ENCODE measurements around the gene RPS2.

Gene RPS2

DNA sequence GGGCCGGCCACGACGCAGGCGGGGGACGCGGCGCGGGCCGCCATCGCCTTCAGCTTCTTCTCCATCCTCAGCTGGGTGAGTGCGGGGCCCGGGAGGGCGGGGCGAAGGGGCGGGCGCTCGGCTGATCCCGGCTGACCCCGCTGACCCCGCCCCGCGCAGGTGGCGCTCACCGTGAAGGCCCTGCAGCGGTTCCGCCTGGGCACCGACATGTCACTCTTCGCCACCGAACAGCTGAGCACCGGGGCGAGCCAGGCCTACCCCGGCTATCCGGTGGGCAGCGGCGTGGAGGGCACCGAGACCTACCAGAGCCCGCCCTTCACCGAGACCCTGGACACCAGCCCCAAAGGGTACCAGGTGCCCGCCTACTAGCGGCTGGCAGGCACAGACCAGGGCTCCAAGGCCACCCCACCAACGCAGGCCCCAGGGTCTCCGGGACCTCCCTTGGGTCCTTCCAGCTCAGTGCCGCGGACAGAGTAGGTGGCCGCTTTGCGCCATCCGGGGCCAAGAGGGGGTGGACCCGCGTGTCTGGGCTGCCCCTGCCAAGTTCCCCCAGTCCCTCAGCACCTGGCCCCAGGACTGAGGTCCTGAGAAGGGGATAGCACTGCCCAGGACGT is 28.2 kb upstream of the RPS2 start:
- ATAC-seq (replicated peaks; ENCODE audit: extremely low read depth, poor library complexity, severe bottlenecking) (no peak), DNase-seq (ENCODE audit: low spot score in 2 of 2) (no peak)
- H3K4me1 Mint-ChIP-seq: peaks cover 14% of the 10 kb centered on the region
- no peak overlapping the region for H3K27ac Mint-ChIP-seq (ENCODE audit: low read depth)
- H3K4me3 Mint-ChIP-seq: no peak overlapping the region
- H3K9me3 Mint-ChIP-seq: no peaks in the 10 kb centered on the region
- H3K36me3 Mint-ChIP-seq (ENCODE audit: insufficient read depth): peaks cover 10% of the 10 kb centered on the region
- peaks cover 14% of the 10 kb centered on the region for H3K27me3 Mint-ChIP-seq

DNA sequence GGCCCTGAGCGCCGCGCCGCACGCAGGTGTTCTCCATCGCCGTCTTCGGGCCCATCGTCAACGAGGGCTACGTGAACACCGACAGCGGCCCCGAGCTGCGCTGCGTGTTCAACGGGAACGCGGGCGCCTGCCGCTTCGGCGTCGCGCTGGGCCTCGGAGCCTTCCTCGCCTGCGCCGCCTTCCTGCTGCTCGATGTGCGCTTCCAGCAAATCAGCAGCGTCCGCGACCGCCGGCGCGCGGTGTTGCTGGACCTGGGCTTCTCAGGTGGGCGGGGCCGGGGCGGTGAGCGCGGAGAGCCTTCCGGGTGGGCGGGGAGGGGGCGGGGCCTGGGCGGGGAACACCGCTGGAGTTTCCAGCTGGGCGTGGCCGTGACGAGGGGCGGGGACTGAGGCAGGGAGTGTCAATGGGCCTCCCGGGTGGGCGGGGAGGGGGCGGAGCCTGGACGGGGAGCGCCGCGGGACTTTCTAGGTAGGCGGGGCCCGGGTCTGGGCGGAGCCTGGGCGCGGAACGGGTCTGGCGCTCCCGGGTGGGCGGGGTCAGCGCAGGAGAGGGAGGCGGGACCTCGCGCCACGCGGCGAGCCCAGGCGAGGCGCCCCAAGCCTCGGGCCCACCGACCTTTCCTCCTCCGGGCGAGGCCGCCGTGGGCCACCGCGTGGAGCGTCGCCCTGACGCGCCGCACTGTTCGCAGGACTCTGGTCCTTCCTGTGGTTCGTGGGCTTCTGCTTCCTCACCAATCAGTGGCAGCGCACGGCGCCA is 27.5 kb upstream of the RPS2 start:
- DNase-seq (ENCODE audit: low spot score in 2 of 2): peak; percentile 90 to 91
- H3K27ac Mint-ChIP-seq (ENCODE audit: low read depth): peak overlapping the region; percentile 73
- peak; percentile 63 for ATAC-seq (replicated peaks; ENCODE audit: extremely low read depth, poor library complexity, severe bottlenecking)
- peaks cover 12% of the 10 kb centered on the region for H3K36me3 Mint-ChIP-seq (ENCODE audit: insufficient read depth)
- H3K4me3 Mint-ChIP-seq: peak overlapping the region; percentile 67
- H3K9me3 Mint-ChIP-seq: no peaks in the 10 kb centered on the region
- peaks cover 14% of the 10 kb centered on the region for H3K4me1 Mint-ChIP-seq
- peaks cover 14% of the 10 kb centered on the region for H3K27me3 Mint-ChIP-seq

DNA sequence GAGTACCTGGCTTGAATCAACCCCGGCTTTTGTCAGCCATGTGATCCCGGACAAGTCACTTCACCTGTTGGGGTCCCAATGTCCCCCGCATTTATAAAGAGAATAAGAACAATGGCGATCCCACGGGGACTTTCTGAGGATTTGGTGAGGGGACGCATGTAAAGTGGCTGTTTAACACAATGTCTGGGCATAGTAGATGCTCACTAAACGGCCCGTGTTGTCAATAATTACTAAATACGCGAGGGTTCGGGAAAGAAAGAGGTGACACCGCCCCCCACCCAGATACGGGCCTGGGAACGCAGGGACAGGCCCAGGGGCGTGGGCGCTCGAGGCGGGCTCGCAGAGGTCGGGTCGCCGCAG is 26.9 kb upstream of the RPS2 start:
- ATAC-seq (replicated peaks; ENCODE audit: extremely low read depth, poor library complexity, severe bottlenecking): no peak
- Mint-ChIP-seq H3K27me3 (peaks cover 14% of the 10 kb centered on the region), H3K27ac (ENCODE audit: low read depth) (peak overlapping the region; percentile 73), H3K4me1 (peaks cover 14% of the 10 kb centered on the region), H3K36me3 (ENCODE audit: insufficient read depth) (peaks cover 12% of the 10 kb centered on the region), H3K4me3 (peak overlapping the region; percentile 67), H3K9me3 (no peaks in the 10 kb centered on the region)
- DNase-seq (ENCODE audit: low spot score in 2 of 2): no peak

GRCh38 chr16:1991135-1991551 is 26.5 kb upstream of the RPS2 start:
- peaks cover 14% of the 10 kb centered on the region for H3K4me1 Mint-ChIP-seq
- DNase-seq (ENCODE audit: low spot score in 2 of 2): peak in 1 of 2 donors; percentile 45
- H3K9me3 Mint-ChIP-seq: no peaks in the 10 kb centered on the region
- peak overlapping the region; percentile 73 for H3K27ac Mint-ChIP-seq (ENCODE audit: low read depth)
- peaks cover 16% of the 10 kb centered on the region for H3K36me3 Mint-ChIP-seq (ENCODE audit: insufficient read depth)
- ATAC-seq (replicated peaks; ENCODE audit: extremely low read depth, poor library complexity, severe bottlenecking): peak; percentile 63
- H3K4me3 Mint-ChIP-seq: peak overlapping the region; percentile 67
- H3K27me3 Mint-ChIP-seq: peaks cover 14% of the 10 kb centered on the region

DNA sequence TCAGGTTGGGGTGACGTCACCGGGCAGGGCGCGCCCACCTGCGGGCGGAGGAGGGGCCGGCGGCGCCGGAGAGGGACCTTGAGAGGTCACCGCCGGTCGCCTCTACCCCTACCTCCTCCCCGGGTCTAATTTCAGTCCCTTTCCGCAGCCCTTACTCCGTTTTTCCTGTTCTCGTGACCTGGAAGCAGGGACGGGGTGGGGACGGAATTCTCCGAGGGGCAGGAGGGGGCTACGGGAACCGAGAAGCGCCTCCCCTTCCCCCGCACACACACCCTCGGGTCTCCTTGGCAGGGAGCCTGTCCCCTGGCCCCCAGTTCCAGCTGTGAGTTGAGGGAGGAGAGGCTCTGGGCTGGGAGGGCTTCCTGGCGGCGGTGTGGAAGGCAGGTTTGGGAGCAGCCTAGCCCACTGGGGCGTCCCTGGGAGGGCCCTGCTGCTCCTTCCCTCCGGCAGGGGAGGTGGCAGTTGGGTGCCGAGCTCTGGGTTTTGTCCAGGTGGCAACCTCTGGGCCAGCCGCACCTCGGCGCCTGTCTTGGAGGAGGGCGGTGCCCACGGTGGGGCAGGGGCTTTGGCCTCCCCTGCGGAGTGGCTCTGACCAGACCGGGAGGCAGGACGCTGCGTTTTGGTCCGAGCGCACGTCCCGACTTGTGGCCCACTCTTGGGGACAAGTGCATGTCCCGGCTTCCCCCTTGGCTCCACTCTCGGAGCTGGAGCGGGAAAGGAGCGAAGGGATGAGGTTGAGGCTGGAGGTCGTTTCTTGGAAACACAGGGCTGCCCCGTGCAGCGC is 25.9 kb upstream of the RPS2 start:
- no peaks in the 10 kb centered on the region for H3K9me3 Mint-ChIP-seq
- H3K36me3 Mint-ChIP-seq (ENCODE audit: insufficient read depth): peaks cover 18% of the 10 kb centered on the region
- H3K4me1 Mint-ChIP-seq: peaks cover 14% of the 10 kb centered on the region
- peaks cover 14% of the 10 kb centered on the region for H3K27me3 Mint-ChIP-seq
- peak overlapping the region; percentile 73 for H3K27ac Mint-ChIP-seq (ENCODE audit: low read depth)
- peak overlapping the region; percentile 67 for H3K4me3 Mint-ChIP-seq
- no peak for DNase-seq (ENCODE audit: low spot score in 2 of 2)
- ATAC-seq (replicated peaks; ENCODE audit: extremely low read depth, poor library complexity, severe bottlenecking): no peak

DNA sequence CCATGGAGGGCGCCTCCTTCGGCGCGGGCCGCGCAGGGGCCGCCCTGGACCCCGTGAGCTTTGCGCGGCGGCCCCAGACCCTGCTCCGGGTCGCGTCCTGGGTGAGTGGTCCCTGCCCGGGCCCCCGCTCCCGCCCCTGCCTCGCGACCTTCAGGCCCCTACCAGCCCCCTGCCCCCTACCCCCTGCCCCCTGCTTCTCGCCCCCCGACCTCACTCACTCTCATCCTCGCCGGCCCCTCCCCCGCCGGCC is 25.4 kb upstream of the RPS2 start:
- Mint-ChIP-seq H3K9me3 (no peaks in the 10 kb centered on the region), H3K4me3 (peak overlapping the region; percentile 67), H3K36me3 (ENCODE audit: insufficient read depth) (peaks cover 18% of the 10 kb centered on the region), H3K27ac (ENCODE audit: low read depth) (no peak overlapping the region), H3K4me1 (peaks cover 15% of the 10 kb centered on the region), H3K27me3 (peaks cover 14% of the 10 kb centered on the region)
- ATAC-seq (replicated peaks; ENCODE audit: extremely low read depth, poor library complexity, severe bottlenecking): no peak
- no peak for DNase-seq (ENCODE audit: low spot score in 2 of 2)

DNA sequence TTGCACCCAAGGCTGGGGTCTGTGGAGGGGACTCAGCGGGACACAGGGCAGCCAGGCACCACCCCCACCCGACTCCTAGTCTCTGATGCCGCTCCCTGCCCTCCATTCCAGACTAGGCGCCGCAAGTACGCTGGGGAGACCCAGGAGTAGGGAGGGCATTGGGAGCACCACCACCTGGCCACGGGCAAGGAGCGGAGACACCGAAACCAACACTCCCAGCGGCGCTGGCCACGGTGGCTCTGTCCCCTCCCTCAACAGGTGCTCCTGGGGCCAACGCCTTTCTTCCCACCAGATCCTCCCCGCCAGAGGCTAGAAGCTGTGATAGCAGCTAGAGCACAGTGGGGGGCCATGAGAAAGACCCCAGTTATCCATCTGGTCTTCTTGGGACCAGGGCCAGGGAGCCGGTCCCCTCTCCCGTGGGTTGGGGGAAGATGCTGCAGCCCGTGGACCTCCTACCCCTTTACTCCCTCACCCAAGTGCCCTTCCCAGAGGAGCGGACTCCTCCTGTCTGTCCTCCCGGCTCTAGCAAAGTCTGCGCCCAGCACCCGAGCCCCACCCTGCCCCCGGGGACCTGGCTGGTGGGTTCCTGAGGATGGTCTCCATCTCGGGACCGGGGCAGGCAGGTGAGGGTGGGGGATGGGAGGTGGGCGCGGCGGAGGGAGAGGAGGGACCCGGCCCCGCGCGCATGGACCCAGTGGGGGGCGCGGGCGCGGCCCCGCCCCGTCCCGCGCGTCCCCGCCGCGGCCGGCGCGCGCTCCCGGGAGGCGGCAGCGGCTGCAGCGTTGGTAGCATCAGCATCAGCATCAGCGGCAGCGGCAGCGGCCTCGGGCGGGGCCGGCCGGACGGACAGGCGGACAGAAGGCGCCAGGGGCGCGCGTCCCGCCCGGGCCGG is 24.8 kb upstream of the RPS2 start, which contains the start of gene SYNGR3:
Gene SYNGR3, plus strand, starts transcription at position 762 of the 892 bp plus-strand sequence. CDS start 133 bp downstream, outside the sequence.
- H3K27ac Mint-ChIP-seq (ENCODE audit: low read depth): peak within 1 kb of the TSS; percentile 73
- H3K27me3 Mint-ChIP-seq: peaks cover 14% of the 10 kb centered on the region
- DNase-seq (ENCODE audit: low spot score in 2 of 2) (no peak), ATAC-seq (replicated peaks; ENCODE audit: extremely low read depth, poor library complexity, severe bottlenecking) (no peak)
- H3K4me3 Mint-ChIP-seq: peak within 1 kb of the TSS; percentile 67
- H3K4me1 Mint-ChIP-seq: peaks cover 20% of the 10 kb centered on the region
- H3K36me3 Mint-ChIP-seq (ENCODE audit: insufficient read depth): peaks cover 22% of the 10 kb centered on the region
- H3K9me3 Mint-ChIP-seq: no peaks in the 10 kb centered on the region

- no peak overlapping the region for H3K4me3 Mint-ChIP-seq
- H3K9me3 Mint-ChIP-seq: no peaks in the 10 kb centered on the region
- no peak overlapping the region for H3K27ac Mint-ChIP-seq (ENCODE audit: low read depth)
- peaks cover 25% of the 10 kb centered on the region for H3K4me1 Mint-ChIP-seq
- H3K27me3 Mint-ChIP-seq: peaks cover 24% of the 10 kb centered on the region
- ATAC-seq (replicated peaks; ENCODE audit: extremely low read depth, poor library complexity, severe bottlenecking) (no peak), DNase-seq (ENCODE audit: low spot score in 2 of 2) (no peak)
- peaks cover 21% of the 10 kb centered on the region for H3K36me3 Mint-ChIP-seq (ENCODE audit: insufficient read depth)
Observed at GRCh38 chr16:1987198-1987597, 22.6 kb upstream of the RPS2 start.

DNA sequence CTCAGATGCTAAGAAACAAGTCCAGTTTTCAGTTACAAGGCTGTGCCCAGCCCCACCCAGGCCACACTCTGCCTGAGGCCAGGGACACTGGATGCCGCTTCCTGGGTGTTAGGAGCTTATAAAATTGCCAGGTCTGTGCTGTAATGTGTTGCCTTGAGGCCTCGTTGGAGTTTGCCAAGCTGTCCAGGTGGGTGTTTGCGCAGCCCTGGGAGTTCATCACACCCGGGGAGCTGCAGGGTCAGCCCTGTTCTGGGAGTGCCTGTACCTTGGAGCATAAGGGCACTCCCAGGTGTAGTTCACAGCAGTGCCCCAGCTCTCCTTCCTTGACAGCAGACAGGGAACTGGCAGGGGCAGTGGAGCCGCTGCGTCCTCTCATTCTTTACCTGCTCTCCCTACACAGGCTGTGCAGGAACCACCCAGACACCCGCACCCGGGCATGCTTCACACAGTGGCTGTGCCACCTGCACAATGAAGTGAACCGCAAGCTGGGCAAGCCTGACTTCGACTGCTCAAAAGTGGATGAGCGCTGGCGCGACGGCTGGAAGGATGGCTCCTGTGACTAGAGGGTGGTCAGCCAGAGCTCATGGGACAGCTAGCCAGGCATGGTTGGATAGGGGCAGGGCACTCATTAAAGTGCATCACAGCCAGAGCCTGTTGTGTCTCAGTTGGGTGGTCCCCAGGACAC is 21.0 kb upstream of the RPS2 start:
- Mint-ChIP-seq H3K4me1 (peaks cover 15% of the 10 kb centered on the region), H3K9me3 (no peaks in the 10 kb centered on the region), H3K36me3 (ENCODE audit: insufficient read depth) (peaks cover 21% of the 10 kb centered on the region), H3K27me3 (peaks cover 28% of the 10 kb centered on the region), H3K4me3 (peak overlapping the region; percentile 72), H3K27ac (ENCODE audit: low read depth) (no peak overlapping the region)
- DNase-seq (ENCODE audit: low spot score in 2 of 2) (no peak), ATAC-seq (replicated peaks; ENCODE audit: extremely low read depth, poor library complexity, severe bottlenecking) (no peak)

- DNase-seq (ENCODE audit: low spot score in 2 of 2): no peak
- Mint-ChIP-seq H3K4me1 (peaks cover 12% of the 10 kb centered on the region), H3K27ac (ENCODE audit: low read depth) (no peak overlapping the region), H3K27me3 (peaks cover 28% of the 10 kb centered on the region), H3K4me3 (peak overlapping the region; percentile 72), H3K9me3 (no peaks in the 10 kb centered on the region), H3K36me3 (ENCODE audit: insufficient read depth) (peaks cover 21% of the 10 kb centered on the region)
- peak; percentile 43 for ATAC-seq (replicated peaks; ENCODE audit: extremely low read depth, poor library complexity, severe bottlenecking)
Observed at GRCh38 chr16:1984347-1985225, 20.0 kb upstream of the RPS2 start.

Data from central memory CD8-positive, alpha-beta T cell (primary cell).